H9 (cell line): ENCODE measurements around the gene CPLANE1. TPM values are rescaled to one million over a fixed set of nuclear protein-coding genes. Genes with fewer than 3 reads are reported as not detected.

Source experiments
- DNase-seq: peaks from one replicate; pipeline ENCODE4 v3.0.0-alpha.2; 2017
- H2AFZ ChIP-seq: one replicate; pipeline ENCODE4 v1.6.1; 2013; ENCODE audit warnings: mild to moderate bottlenecking, low read length, control low read depth, moderate library complexity
- H2AK5ac ChIP-seq: 2 replicates; pipeline ENCODE4 v1.6.1; 2013; ENCODE audit warnings: low read length, control low read depth, mixed read lengths; ENCODE audit not compliant: insufficient read length
- H2BK120ac ChIP-seq: one replicate; pipeline ENCODE4 v1.6.1; 2013; ENCODE audit warnings: low read depth, mild to moderate bottlenecking, low read length, control low read depth, inconsistent platforms; ENCODE audit not compliant: poor library complexity, severe bottlenecking
- H2BK12ac ChIP-seq: 2 replicates; pipeline ENCODE4 v1.6.1; 2013; ENCODE audit warnings: low read length, control low read depth, mixed read lengths, low read depth; ENCODE audit not compliant: insufficient read length
- H2BK15ac ChIP-seq: 2 replicates; pipeline ENCODE4 v1.6.1; 2013; ENCODE audit warnings: low read depth, low read length, control low read depth
- H2BK20ac ChIP-seq: one replicate; pipeline ENCODE4 v1.6.1; 2013; ENCODE audit warnings: low read depth, mild to moderate bottlenecking, low read length, control low read depth, inconsistent platforms; ENCODE audit not compliant: poor library complexity, severe bottlenecking
- H2BK5ac ChIP-seq: 2 replicates; pipeline ENCODE4 v1.6.1; 2013; ENCODE audit warnings: low read length, control low read depth, mixed read lengths; ENCODE audit not compliant: insufficient read length
- H3K14ac ChIP-seq: 2 replicates; pipeline ENCODE4 v1.6.1; 2013; ENCODE audit warnings: low read length, control low read depth; ENCODE audit not compliant: insufficient read depth
- H3K18ac ChIP-seq: 2 replicates; pipeline ENCODE4 v1.6.1; 2013; ENCODE audit warnings: low read depth, mild to moderate bottlenecking, mixed read lengths, low read length, control low read depth; ENCODE audit not compliant: insufficient read length
- H3K23ac ChIP-seq: 2 replicates; pipeline ENCODE4 v1.6.1; 2013; ENCODE audit warnings: low read length, control low read depth, mixed read lengths, low read depth; ENCODE audit not compliant: insufficient read length
- H3K23me2 ChIP-seq: 2 replicates; pipeline ENCODE4 v1.6.1; 2013; ENCODE audit warnings: low read depth, mild to moderate bottlenecking, mixed read lengths, low read length, control low read depth; ENCODE audit not compliant: insufficient read length, poor library complexity, severe bottlenecking
- H3K27ac ChIP-seq: 2 replicates; pipeline ENCODE4 v1.5.1; 2013; ENCODE audit warnings: low read length, control low read depth, mixed read lengths, low read depth; ENCODE audit not compliant: insufficient read length
- H3K27me3 ChIP-seq: 2 replicates; pipeline ENCODE4 v1.6.1; 2013; ENCODE audit warnings: low read length, control low read depth, inconsistent platforms; ENCODE audit not compliant: insufficient read depth
- H3K4ac ChIP-seq: 2 replicates; pipeline ENCODE4 v1.6.1; 2013; ENCODE audit warnings: low read depth, mild to moderate bottlenecking, control low read depth, inconsistent platforms, low read length, moderate library complexity
- H3K4me1 ChIP-seq: 2 replicates; pipeline ENCODE4 v1.6.1; 2013; ENCODE audit warnings: low read length, control low read depth, inconsistent platforms; ENCODE audit not compliant: insufficient read depth
- H3K4me2 ChIP-seq: 2 replicates; pipeline ENCODE4 v1.6.1; 2013; ENCODE audit warnings: low read length, control low read depth, mixed read lengths; ENCODE audit not compliant: insufficient read length, insufficient read depth
- H3K56ac ChIP-seq: 2 replicates; pipeline ENCODE4 v1.6.1; 2013; ENCODE audit warnings: low read depth, mild to moderate bottlenecking, mixed read lengths, low read length, control low read depth; ENCODE audit not compliant: insufficient read length
- H3K79me1 ChIP-seq: 2 replicates; pipeline ENCODE4 v1.6.1; 2013; ENCODE audit warnings: low read depth, mild to moderate bottlenecking, moderate library complexity, low read length, control low read depth, inconsistent platforms; ENCODE audit not compliant: insufficient read depth, poor library complexity, severe bottlenecking
- H3K79me2 ChIP-seq: 2 replicates; pipeline ENCODE4 v1.6.1; 2013; ENCODE audit warnings: low read length, control low read depth, inconsistent platforms; ENCODE audit not compliant: insufficient read depth
- H3K9ac ChIP-seq: 2 replicates; pipeline ENCODE4 v1.6.1; 2013; ENCODE audit warnings: low read length, control low read depth, mixed read lengths; ENCODE audit not compliant: insufficient read length; ENCODE audit errors: extremely low read depth
- H3K9me3 ChIP-seq: one replicate; pipeline ENCODE4 v1.6.1; 2013; ENCODE audit warnings: low read depth, low read length, inconsistent platforms; ENCODE audit not compliant: control insufficient read depth
- H3T11ph ChIP-seq: one replicate; pipeline ENCODE4 v1.6.1; 2013; ENCODE audit warnings: mild to moderate bottlenecking, low read length, control low read depth, inconsistent platforms
- H4K20me1 ChIP-seq: one replicate; pipeline ENCODE4 v1.6.1; 2013; ENCODE audit not compliant: control insufficient read depth, insufficient read length, insufficient read depth
- H4K5ac ChIP-seq: 2 replicates; pipeline ENCODE4 v1.6.1; 2013; ENCODE audit warnings: low read depth, mild to moderate bottlenecking, mixed read lengths, low read length, control low read depth; ENCODE audit not compliant: insufficient read length
- H4K8ac ChIP-seq: replicated peaks from 2 replicates; pipeline ENCODE4 v1.6.1; 2013; ENCODE audit warnings: low read length, control low read depth, mixed read lengths, low read depth; ENCODE audit not compliant: insufficient read length
- H4K91ac ChIP-seq: 2 replicates; pipeline ENCODE4 v1.6.1; 2013; ENCODE audit warnings: low read depth, mild to moderate bottlenecking, moderate library complexity, mixed read lengths, low read length, control low read depth; ENCODE audit not compliant: insufficient read length
- H3K27ac Mint-ChIP-seq, 3 experiments: 2 replicates in 2 of 3; 3 replicates in 1 of 3; pipeline ENCODE4 v1.8.0; 2020 to 2021; ENCODE audit warnings: mixed read lengths in 3 of 3, mild to moderate bottlenecking in 1 of 3, moderate library complexity in 1 of 3
- H3K27me3 Mint-ChIP-seq: 2 replicates; pipeline ENCODE4 v1.8.0; 2021; ENCODE audit warnings: low read depth, mild to moderate bottlenecking, moderate library complexity, mixed read lengths
- H3K36me3 Mint-ChIP-seq, 3 experiments: 2 replicates in 2 of 3; 3 replicates in 1 of 3; pipeline ENCODE4 v1.8.0; 2020 to 2021; ENCODE audit warnings: low read depth in 3 of 3, mixed read lengths in 3 of 3; ENCODE audit not compliant: insufficient read depth in 1 of 3
- H3K4me1 Mint-ChIP-seq, 2 experiments: 2 replicates each; pipeline ENCODE4 v1.8.0; 2020; ENCODE audit warnings: mixed read lengths in 2 of 2
- H3K4me3 Mint-ChIP-seq, 2 experiments: 2 replicates in 1 of 2; 3 replicates in 1 of 2; pipeline ENCODE4 v1.8.0; 2020 to 2021; ENCODE audit warnings: mild to moderate bottlenecking in 2 of 2, mixed read lengths in 2 of 2, moderate library complexity in 1 of 2
- H3K9me3 Mint-ChIP-seq, 2 experiments: 2 replicates in 1 of 2; 3 replicates in 1 of 2; pipeline ENCODE4 v1.8.0; 2020; ENCODE audit warnings: mild to moderate bottlenecking in 2 of 2, mixed read lengths in 2 of 2, moderate library complexity in 1 of 2
- CTCF ChIP-seq: fragments of 200-600 bp; sonication (generic); conservative IDR thresholded peaks from 3 replicates; pipeline ENCODE4 v1.8.0; 2021; ENCODE audit warnings: antibody characterized with exemption, mild to moderate bottlenecking
- WGBS: extraction: QIAGEN DNeasy Blood & Tissue Kit; methylation state at CpG from one replicate; pipeline ENCODE4 v1.1.7; 2013; ENCODE audit warnings: missing lambda C conversion rate, low lambda C conversion rate, mixed read lengths; ENCODE audit not compliant: insufficient read length; ENCODE audit errors: extremely low coverage; 5-methylcytosine and 5-hydroxymethylcytosine counted together
- total RNA-seq: library from RNA; stranded (reverse); gene quantifications from 2 replicates; pipeline ENCODE4 v1.2.1, GENCODE V29; 2021

The CPLANE1 gene
- total RNA-seq, 1 experiment from 2014 or later, result 11.6 TPM

DNA sequence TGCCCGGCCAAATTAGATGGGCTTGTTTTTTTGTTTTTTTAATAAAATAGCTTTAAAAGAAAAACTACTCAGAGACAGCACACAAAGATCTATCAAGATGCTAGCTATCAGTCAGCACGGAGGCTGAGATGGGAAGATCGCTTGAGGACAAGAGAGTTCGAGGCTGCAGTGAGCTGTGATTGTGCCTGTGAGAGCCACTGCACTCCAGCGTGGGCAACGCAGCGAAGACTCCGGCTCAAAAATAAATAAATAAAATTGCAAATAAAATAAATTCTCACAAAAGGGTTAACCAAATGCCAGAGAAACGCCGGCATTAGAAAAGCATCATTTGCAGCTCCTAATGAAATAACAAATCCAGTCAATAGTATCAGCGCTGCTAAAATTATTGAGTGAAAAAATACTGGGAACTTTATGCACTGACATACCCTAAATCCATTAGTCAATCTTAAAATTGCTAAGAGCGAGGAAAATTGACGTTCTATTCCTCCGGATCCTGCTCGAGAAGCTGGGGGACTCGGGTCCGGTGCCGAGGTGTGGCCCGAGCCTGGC, 681 bp downstream of the CPLANE1 start:
- peaks cover 6 to 9% of the 10 kb centered on the region in 2 experiments for H3K4me1 Mint-ChIP-seq
- peak overlapping the region; percentile 49 for H3K9ac ChIP-seq
- H3K9me3 ChIP-seq, result no peaks in the 10 kb centered on the region
- no peak overlapping the region for H3K23ac ChIP-seq
- H2BK20ac ChIP-seq, result no peak overlapping the region
- no peaks in the 10 kb centered on the region for H3K79me2 ChIP-seq
- H3K4me3 Mint-ChIP-seq, result peak overlapping the region; percentile 77 to 81
- H3T11ph ChIP-seq, result no peak overlapping the region
- H2BK12ac ChIP-seq, result no peak overlapping the region
- no peak overlapping the region for H2BK5ac ChIP-seq
- H2AK5ac ChIP-seq, result no peak overlapping the region
- H4K20me1 ChIP-seq, result no peaks in the 10 kb centered on the region
- H3K4me1 ChIP-seq, result no peaks in the 10 kb centered on the region
- H2BK120ac ChIP-seq, result no peak overlapping the region
- no peak overlapping the region for H3K27ac ChIP-seq
- no peak overlapping the region for H4K8ac ChIP-seq
- no peaks in the 10 kb centered on the region for H3K79me1 ChIP-seq
- H3K36me3 Mint-ChIP-seq, result no peaks in the 10 kb centered on the region; a peak in 4 of 7 replicates
- TF ChIP-seq CTCF, result no peak
- no peak overlapping the region for H2BK15ac ChIP-seq
- no peak overlapping the region for H4K5ac ChIP-seq
- H3K4me2 ChIP-seq, result peak overlapping the region; percentile 18
- WGBS, result no CpG with 5 or more reads among the region's 19 CpGs
- no peak overlapping the region for H2AFZ ChIP-seq
- peaks cover 3% of the 10 kb centered on the region for H3K23me2 ChIP-seq
- no peak overlapping the region for H3K27ac Mint-ChIP-seq
- no peaks in the 10 kb centered on the region; the same call in 1 of the 2 replicates for H3K27me3 Mint-ChIP-seq
- DNase-seq, result no peak
- H3K18ac ChIP-seq, result no peak overlapping the region
- peaks cover 2 to 3% of the 10 kb centered on the region in 2 experiments; a peak in 3 of 5 replicates for H3K9me3 Mint-ChIP-seq
- no peak overlapping the region for H4K91ac ChIP-seq
- no peaks in the 10 kb centered on the region for H3K27me3 ChIP-seq
- no peak overlapping the region for H3K4ac ChIP-seq
- H3K56ac ChIP-seq, result no peak overlapping the region
- no peak overlapping the region for H3K14ac ChIP-seq
